ENCODE data around the gene DGKH.

DNA sequence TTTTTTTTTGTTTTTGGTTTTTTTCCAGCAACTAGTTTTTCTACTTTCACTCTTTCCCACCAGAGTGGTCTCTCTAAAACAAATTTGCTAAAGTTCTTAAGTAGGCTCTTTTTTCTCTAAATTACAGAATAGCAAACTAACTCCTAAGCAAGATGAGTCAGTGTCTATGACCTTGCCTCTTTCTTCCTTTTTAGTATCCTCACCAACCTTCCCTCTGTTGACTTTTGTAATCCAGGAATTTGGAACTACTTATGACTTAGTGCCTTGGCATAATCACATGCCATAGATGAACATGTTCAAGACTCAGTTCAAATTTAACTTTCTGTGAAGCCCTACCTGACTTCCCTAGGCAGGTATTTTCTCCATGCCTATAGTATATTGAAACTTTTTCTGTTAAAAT, 191.2 kb downstream of the DGKH start:
- TF ChIP-seq CTCF (IDR thresholded peaks at IDR 0.05) (no peak), POLR2A (IDR thresholded peaks at IDR 0.05) (no peak)

All from upper lobe of left lung (tissue), 4 donors.